Pulmonary artery endothelial cell (primary cell): ENCODE data around the gene ANKS1B. TPM values are rescaled to one million over a fixed set of nuclear protein-coding genes. Genes with fewer than 3 reads are reported as not detected.
"Not testable (repeated sequence)": the region's sequence is repeated elsewhere in the genome, so short reads cannot be mapped to it uniquely, and the experiment has no call there.

Source experiments
- DNase-seq: peaks from one replicate; pipeline ENCODE4 v3.0.0-alpha.2; 2011; ENCODE audit warnings: low read depth, low spot score
- total RNA-seq: library from RNA; depleted of rRNA; stranded (reverse); fragments of >200 nt; gene quantifications from 2 replicates; pipeline ENCODE4 v1.2.3, GENCODE V29; 2014

ANKS1B gene
- total RNA-seq, 1 donor from 2014 or later = 0.07 TPM

GRCh38 chr12:99870085-99870484 lies 114.7 kb downstream of the ANKS1B start:
- DNase-seq = no peak

- DNase-seq = no peak
Observed at GRCh38 chr12:99861731-99862130, 123.0 kb downstream of the ANKS1B start.

- DNase-seq = no peak
Observed at GRCh38 chr12:99859126-99859525, 125.6 kb downstream of the ANKS1B start.

- no peak for DNase-seq
Observed at GRCh38 chr12:99852666-99853065, 132.1 kb downstream of the ANKS1B start.

- no peak for DNase-seq
Observed at GRCh38 chr12:99847936-99848335, 136.8 kb downstream of the ANKS1B start.

- no peak for DNase-seq
Observed at GRCh38 chr12:99834710-99835109, 150.0 kb downstream of the ANKS1B start.

- no peak for DNase-seq
Observed at GRCh38 chr12:99833397-99833796, 151.3 kb downstream of the ANKS1B start.

GRCh38 chr12:99824900-99825542 lies 159.7 kb downstream of the ANKS1B start:
- no peak for DNase-seq

GRCh38 chr12:99822273-99822672 lies 162.5 kb downstream of the ANKS1B start:
- no peak for DNase-seq

- no peak for DNase-seq
Observed at GRCh38 chr12:99810718-99811593, 173.8 kb downstream of the ANKS1B start.

- no peak for DNase-seq
Observed at GRCh38 chr12:99809909-99810308, 174.8 kb downstream of the ANKS1B start.

- DNase-seq = no peak
Observed at GRCh38 chr12:99806304-99806703, 178.4 kb downstream of the ANKS1B start.

GRCh38 chr12:99804715-99805114 lies 180.0 kb downstream of the ANKS1B start:
- DNase-seq = no peak

- DNase-seq = no peak
Observed at GRCh38 chr12:99800605-99801004, 184.1 kb downstream of the ANKS1B start.

GRCh38 chr12:99797931-99798330 lies 186.8 kb downstream of the ANKS1B start:
- not testable (repeated sequence) for DNase-seq

- no peak for DNase-seq
Observed at GRCh38 chr12:99783421-99783820, 201.3 kb downstream of the ANKS1B start.

GRCh38 chr12:99772274-99772673 lies 212.5 kb downstream of the ANKS1B start:
- DNase-seq = no peak

- no peak for DNase-seq
Observed at GRCh38 chr12:99771659-99772058, 213.1 kb downstream of the ANKS1B start.

- no peak for DNase-seq
Observed at GRCh38 chr12:99769396-99769980, 215.2 kb downstream of the ANKS1B start.

- no peak for DNase-seq
Observed at GRCh38 chr12:99768758-99769157, 216.0 kb downstream of the ANKS1B start.

- no peak for DNase-seq
Observed at GRCh38 chr12:99767809-99768208, 216.9 kb downstream of the ANKS1B start.

- DNase-seq = no peak
Observed at GRCh38 chr12:99766408-99766807, 218.3 kb downstream of the ANKS1B start.
